ENCODE measurements around the gene SLC6A12.

DNA sequence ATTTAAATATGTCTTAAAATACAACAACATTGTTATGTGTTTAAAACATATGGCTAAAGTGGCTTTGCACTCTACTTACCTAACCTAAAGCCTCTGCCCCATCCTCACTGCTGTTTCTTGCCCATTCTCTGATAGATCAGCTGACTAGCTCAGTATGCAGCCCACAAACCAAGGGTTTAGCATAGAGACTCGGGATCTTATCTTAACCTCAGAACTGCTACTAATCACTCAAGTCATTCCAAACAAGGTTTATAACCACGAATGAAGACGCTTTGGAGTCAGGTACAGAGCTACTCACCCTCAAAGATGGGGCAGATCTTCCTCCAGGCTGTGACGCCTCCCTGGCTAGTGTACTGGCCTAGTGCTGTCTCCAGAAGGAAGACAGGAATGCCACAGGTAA is 29.4 kb upstream of the SLC6A12 start:
- TF ChIP-seq, protein P1, sequence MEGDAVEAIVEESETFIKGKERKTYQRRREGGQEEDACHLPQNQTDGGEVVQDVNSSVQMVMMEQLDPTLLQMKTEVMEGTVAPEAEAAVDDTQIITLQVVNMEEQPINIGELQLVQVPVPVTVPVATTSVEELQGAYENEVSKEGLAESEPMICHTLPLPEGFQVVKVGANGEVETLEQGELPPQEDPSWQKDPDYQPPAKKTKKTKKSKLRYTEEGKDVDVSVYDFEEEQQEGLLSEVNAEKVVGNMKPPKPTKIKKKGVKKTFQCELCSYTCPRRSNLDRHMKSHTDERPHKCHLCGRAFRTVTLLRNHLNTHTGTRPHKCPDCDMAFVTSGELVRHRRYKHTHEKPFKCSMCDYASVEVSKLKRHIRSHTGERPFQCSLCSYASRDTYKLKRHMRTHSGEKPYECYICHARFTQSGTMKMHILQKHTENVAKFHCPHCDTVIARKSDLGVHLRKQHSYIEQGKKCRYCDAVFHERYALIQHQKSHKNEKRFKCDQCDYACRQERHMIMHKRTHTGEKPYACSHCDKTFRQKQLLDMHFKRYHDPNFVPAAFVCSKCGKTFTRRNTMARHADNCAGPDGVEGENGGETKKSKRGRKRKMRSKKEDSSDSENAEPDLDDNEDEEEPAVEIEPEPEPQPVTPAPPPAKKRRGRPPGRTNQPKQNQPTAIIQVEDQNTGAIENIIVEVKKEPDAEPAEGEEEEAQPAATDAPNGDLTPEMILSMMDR (IDR thresholded peaks at IDR 0.05 in 8 of 11, conservative IDR thresholded peaks at IDR 0.05 in 3 of 11), result no peak
- TF ChIP-seq POLR2A (IDR thresholded peaks at IDR 0.05), result no peak

Measured in spleen (tissue), 7 donors.